ENCODE measurements around the gene RCN2.
A peak's percentile ranks its signal among the peaks of the same experiment; 100 is the strongest.
"Not testable (repeated sequence)": the region's sequence is repeated elsewhere in the genome, so short reads cannot be mapped to it uniquely, and the experiment has no call there.

The RCN2 gene, protein sequence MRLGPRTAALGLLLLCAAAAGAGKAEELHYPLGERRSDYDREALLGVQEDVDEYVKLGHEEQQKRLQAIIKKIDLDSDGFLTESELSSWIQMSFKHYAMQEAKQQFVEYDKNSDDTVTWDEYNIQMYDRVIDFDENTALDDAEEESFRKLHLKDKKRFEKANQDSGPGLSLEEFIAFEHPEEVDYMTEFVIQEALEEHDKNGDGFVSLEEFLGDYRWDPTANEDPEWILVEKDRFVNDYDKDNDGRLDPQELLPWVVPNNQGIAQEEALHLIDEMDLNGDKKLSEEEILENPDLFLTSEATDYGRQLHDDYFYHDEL

GRCh38 chr15:76931397-76932134 lies at the start of gene RCN2:
Gene RCN2, plus strand, starts transcription at chr15:76931749. Its CDS starts 93 bp downstream, at chr15:76931842.
- peak; percentile 94 for DNase-seq
- ATAC-seq: peak; percentile 100

DNA sequence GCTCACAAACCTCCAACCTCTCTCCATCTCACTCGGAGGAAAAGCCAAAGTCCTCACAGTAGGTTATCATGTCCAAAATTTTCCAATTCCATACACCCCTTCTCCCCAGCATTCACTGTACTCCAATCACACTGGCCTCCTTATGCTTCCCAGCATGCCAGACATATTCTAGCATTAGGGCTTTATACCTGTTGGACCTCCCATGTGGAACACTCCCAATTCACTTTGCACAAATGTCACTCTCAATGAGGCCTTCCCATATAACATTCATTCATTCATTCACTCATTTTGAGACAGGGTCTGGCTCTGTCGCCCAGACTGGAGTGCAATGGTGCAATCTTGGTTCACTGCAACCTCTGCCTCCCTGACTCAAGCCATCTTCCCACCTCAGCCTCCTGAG lies 46.3 kb upstream of the RCN2 start:
- no peak for ATAC-seq
- no peak for DNase-seq

- ATAC-seq, DNase-seq: not testable (repeated sequence)
Observed at GRCh38 chr15:76887280-76888141, 44.0 kb upstream of the RCN2 start.

- not testable (repeated sequence) for DNase-seq, ATAC-seq
Observed at GRCh38 chr15:76892836-76893235, 38.7 kb upstream of the RCN2 start.

DNA sequence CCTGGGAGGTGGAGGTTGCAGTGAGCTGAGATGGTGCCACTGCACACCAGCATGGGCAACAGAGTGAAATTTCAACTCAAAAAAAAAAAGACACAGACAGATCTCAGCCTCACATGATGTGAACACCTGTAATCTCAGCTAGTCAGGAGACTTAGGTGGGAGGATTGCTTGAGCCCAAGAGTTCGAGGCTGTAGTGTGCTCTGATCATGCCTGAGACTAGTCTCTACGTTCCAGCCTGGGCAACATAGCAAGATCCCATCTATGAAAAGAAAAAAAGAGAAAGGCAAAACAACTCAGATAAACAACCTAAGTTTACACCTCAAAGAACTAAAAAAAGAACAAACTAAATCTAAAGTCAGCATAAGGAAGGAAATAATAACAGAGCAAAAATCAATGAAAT lies 37.4 kb upstream of the RCN2 start:
- ATAC-seq (no peak), DNase-seq (no peak)

GRCh38 chr15:76898102-76898501 lies 33.4 kb upstream of the RCN2 start:
- ATAC-seq (no peak), DNase-seq (no peak)

DNA sequence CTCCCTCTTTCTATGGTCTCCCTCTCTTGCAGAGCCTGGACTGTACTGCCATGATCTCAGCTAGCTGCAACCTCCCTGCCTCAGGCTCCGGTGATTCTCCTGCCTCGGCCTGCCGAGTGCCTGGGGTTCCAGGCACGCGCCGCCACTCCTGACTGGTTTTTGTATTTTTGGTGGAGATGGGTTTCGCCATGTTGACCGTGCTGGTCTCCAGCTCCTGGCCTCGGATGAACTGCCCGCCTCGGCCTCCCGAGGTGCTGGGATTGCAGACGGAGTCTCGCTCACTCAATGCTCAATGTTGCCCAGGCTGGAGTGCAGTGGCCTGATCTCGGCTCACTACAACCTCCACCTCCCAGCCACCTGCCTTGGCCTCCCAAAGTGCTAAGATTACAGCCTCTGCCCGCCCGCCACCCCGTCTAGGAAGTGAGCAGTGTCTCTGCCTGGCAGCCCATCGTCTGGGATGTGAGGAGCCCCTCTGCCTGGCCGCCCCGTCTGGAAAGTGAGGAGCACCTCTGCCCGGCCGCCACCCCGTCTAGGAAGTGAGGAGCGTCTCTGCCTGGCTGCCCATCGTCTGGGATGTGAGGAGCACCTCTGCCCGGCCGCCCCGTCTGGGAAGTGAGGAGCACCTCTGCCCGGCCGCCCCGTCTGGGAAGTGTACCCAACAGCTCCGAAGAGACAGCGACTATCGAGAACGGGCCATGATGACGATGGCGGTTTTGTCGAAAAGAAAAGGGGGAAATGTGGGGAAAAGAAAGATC lies 32.2 kb upstream of the RCN2 start:
- not testable (repeated sequence) for DNase-seq, ATAC-seq

DNA sequence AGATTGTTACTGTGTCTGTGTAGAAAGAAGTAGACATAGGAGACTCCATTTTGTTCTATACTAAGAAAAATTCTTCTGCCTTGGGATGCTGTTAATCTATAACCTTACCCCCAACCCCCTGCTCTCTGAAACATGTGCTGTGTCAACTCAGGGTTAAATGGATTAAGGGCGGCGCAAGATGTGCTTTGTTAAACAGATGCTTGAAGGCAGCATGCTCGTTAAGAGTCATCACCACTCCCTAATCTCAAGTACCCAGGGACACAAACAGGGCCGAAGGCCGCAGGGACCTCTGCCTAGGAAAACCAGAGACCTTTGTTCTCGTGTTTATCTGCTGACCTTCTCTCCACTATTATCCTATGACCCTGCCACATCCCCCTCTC lies 31.6 kb upstream of the RCN2 start:
- ATAC-seq, DNase-seq: not testable (repeated sequence)

DNA sequence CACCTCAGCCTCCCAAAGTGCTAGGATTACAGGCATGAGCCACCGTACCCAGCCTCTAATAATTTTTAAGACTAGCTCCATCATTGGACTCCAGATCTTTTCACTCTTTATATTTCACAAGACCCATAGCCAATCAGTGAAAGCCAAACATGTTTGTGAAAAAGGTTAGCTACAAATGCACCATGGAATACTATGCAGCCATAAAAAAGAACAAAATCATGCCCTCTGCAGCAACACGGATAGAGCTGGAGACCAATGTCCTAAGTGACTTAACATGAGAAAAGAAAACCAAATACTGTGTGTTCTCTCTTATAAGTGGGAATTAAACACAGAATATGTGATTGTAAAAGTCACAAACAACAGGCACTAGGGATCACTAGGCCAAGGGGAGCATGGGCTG lies 29.6 kb upstream of the RCN2 start:
- no peak for ATAC-seq
- DNase-seq: no peak

DNA sequence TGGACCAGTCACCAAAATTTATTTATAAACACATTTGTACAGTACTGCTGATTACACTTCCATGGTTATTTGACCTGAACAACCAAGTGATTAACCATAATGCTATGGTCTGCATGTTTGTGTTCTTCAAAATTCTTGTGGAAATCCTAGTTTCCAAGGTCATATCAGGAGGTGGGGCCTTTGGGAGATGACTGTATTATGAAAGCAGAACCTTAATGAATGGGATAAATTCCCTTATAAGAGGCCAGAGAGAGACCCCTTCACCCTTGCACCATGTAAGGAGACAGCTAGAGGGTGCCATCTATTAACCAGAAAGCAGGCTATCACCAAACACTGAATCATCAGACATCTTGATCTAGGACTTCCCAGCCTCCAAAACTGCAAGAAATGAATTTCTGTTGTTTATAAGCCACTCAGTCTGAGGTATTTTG lies 28.3 kb upstream of the RCN2 start:
- ATAC-seq (no peak), DNase-seq (no peak)

DNA sequence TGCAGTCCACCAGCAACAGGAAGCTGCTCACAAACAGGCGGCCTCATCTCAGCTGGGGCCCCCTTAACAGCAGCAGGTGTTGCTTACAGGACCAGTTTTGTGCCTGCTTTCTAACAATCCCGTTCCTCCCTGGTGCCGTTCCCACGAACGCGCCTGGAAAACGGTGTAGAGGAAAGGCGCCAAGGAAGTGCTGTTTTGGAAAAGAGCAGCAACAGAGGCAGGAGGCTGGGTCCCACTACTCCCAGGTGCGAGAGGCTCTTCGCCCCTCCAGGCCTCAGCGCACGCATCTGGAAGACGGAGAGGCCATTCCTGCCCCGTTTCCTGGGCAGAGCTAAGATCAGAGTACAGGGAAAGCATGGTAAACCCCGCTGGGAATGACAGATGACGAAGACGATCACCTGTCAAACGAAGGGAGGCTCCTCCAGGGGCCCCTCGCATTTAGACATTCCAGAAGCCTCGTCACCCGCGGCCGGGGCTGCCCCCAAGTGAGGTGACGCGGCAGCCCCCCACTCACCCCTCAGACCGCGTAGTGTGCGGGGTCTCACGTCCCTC lies 27.0 kb upstream of the RCN2 start:
- DNase-seq (peak; percentile 21), ATAC-seq (no peak)

DNA sequence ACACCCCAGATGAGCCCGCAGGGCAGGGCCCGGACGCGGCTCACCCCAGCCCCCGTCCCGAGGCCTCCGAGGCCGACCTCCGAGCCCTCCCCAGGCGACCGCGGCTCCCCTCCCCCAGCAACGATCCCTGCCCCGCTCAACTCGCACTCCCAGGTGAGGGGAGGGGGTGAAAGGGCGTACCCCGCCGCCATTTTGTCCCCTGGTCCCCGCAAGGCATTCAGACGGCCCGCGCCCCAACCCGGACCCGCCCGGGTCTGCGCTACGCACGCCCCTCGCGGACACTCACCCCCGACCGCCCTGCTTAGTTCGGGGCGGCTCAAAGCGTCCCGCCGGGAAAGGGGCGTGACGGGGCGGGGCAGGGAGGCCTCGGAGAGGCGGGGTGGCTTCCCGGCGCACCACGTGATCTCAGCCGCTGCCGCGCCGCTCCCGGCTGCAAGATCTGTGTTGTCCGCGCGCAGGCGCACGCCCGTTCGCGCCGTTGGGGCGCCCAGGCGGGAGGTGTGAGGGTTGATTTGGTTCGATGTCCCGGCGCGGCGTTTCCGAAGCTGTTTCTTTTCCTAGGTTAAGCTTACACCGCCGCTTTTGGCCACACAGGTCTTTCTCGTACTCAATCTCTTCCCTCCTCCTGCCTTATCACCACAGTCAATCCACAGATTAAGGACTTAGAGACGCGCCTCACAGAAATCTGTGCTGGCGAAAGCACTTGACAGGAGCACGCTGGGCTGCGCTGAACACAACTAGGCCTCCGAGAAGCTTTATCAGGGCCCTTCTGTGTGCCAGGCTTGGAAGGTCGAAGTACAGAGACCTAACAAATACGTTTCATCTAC lies 26.3 kb upstream of the RCN2 start, which contains the start of gene SCAPER:
Gene SCAPER (minus strand): TSS at position 328 of the 827 bp plus-strand sequence. CDS start 21,523 bp downstream, outside the sequence.
- DNase-seq (peak; percentile 96), ATAC-seq (peak; percentile 95)

GRCh38 chr15:76905855-76906254 lies 25.7 kb upstream of the RCN2 start:
- no peak for ATAC-seq
- DNase-seq: no peak

- no peak for DNase-seq
Observed at GRCh38 chr15:76912430-76912829, 19.1 kb upstream of the RCN2 start.

DNA sequence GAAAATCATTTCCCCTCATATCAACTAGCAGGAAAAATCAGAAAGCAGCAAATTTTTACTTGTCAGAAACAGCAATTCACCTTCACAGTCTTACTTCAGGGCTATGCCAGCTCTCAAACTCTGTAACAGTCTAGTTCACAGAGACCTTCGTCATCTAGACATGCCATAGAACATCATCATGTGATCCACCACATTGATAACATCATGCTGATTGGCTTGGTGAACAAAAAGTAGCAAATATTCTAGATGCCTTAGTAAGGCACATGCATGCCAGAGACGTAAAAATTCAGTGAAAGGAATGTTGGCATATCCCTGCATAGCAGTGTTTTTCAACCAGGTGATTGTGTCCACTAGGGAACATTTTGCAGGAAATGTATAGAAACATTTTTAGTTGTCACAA lies 17.8 kb upstream of the RCN2 start:
- DNase-seq (no peak), ATAC-seq (no peak)

More at GRCh38 chr15:76912430-76912829, 19.1 kb upstream of the RCN2 start:
- ATAC-seq: no peak

DNA sequence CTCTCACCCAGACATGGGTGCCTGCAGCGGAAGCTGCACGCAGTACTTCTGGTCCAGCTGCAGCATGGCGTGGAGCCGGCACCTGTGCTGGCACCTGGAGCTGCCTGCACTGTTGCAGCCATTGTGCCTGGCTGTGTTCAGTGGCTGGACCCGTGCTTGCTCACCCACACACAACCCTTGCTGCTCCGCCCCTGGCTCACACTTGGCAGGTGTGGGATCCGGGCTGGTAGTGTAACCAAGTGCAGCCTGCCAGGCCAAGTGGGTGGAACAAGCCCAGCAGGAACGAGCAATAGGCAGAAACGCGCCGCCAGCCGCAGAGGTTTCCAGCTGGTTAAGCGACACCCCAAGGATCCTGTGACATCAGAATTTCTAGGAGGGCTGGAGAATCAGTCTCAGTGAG lies 15.2 kb upstream of the RCN2 start:
- DNase-seq (no peak), ATAC-seq (no peak)

- DNase-seq (no peak), ATAC-seq (no peak)
Observed at GRCh38 chr15:76928201-76928600, 3.3 kb upstream of the RCN2 start.

- ATAC-seq (no peak), DNase-seq (no peak)
Observed at GRCh38 chr15:76929011-76929760, 2.4 kb upstream of the RCN2 start.

- DNase-seq (no peak), ATAC-seq (no peak)
Observed at GRCh38 chr15:76930831-76931396, 635 bp upstream of the RCN2 start.

Data from stimulated activated naive CD8-positive, alpha-beta T cell treated with anti-CD3 and anti-CD28 coated beads, Interleukin-15, Interleukin-2, amounts not matched to agents 100 U/mL and 50 U/mL, for 24 hours (primary cell).